ENCODE data around the gene SPTB. TPM values are rescaled to one million over a fixed set of nuclear protein-coding genes. Genes with fewer than 3 reads are reported as not detected.

The SPTB gene
- total RNA-seq, 1 experiment from 2014 or later, result 0.43 TPM

- no peak for DNase-seq (ENCODE audit: low spot score)
Measured at GRCh38 chr14:64736271-64737169, 143.2 kb downstream of the SPTB start.

GRCh38 chr14:64734990-64735389 lies 144.7 kb downstream of the SPTB start:
- Histone ChIP-seq H3K9me3 (ENCODE audit: low read depth, low read length, poor library complexity, severe bottlenecking) (no peaks in the 10 kb centered on the region), H3K36me3 (ENCODE audit: insufficient read depth, low read length, poor library complexity, severe bottlenecking) (peaks cover 33% of the 10 kb centered on the region), H3K27ac (ENCODE audit: low read depth, low read length, poor library complexity, severe bottlenecking) (no peak overlapping the region), H3K27me3 (replicated peaks; ENCODE audit: insufficient read depth, low read depth, low read length, poor library complexity) (no peaks in the 10 kb centered on the region), H3K4me3 (ENCODE audit: low read depth, low read length, poor library complexity, severe bottlenecking) (no peak overlapping the region), H3K4me1 (ENCODE audit: insufficient read depth, low read length, poor library complexity, severe bottlenecking) (no peaks in the 10 kb centered on the region)
- DNase-seq (ENCODE audit: low spot score), result no peak
- TF ChIP-seq, protein P1, sequence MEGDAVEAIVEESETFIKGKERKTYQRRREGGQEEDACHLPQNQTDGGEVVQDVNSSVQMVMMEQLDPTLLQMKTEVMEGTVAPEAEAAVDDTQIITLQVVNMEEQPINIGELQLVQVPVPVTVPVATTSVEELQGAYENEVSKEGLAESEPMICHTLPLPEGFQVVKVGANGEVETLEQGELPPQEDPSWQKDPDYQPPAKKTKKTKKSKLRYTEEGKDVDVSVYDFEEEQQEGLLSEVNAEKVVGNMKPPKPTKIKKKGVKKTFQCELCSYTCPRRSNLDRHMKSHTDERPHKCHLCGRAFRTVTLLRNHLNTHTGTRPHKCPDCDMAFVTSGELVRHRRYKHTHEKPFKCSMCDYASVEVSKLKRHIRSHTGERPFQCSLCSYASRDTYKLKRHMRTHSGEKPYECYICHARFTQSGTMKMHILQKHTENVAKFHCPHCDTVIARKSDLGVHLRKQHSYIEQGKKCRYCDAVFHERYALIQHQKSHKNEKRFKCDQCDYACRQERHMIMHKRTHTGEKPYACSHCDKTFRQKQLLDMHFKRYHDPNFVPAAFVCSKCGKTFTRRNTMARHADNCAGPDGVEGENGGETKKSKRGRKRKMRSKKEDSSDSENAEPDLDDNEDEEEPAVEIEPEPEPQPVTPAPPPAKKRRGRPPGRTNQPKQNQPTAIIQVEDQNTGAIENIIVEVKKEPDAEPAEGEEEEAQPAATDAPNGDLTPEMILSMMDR (conservative IDR thresholded peaks at IDR 0.05; ENCODE audit: low read depth, low read length), result no peak
- TF ChIP-seq EZH2 (IDR thresholded peaks at IDR 0.05; ENCODE audit: borderline replicate concordance, low read depth, low read length, poor library complexity, severe bottlenecking), result no peak
- ChIA-PET POLR2A (ENCODE audit: low non-redundant PET) (no interaction called here), CTCF (no interaction called here)
- intact Hi-C loops (cut with micrococcal nuclease; ENCODE audit: unreplicated experiment), result no loop called here
- no TSS peak for BruUV-seq (replicated peaks)

More at GRCh38 chr14:64736271-64737169, 143.2 kb downstream of the SPTB start:
- ChIA-PET CTCF (no interaction called here), POLR2A (ENCODE audit: low non-redundant PET) (no interaction called here)
- H3K4me1 ChIP-seq (ENCODE audit: insufficient read depth, low read length, poor library complexity, severe bottlenecking), result no peaks in the 10 kb centered on the region
- BruUV-seq (replicated peaks), result no TSS peak
- TF ChIP-seq, protein P1 (conservative IDR thresholded peaks at IDR 0.05; ENCODE audit: low read depth, low read length), result no peak
- TF ChIP-seq EZH2 (IDR thresholded peaks at IDR 0.05; ENCODE audit: borderline replicate concordance, low read depth, low read length, poor library complexity, severe bottlenecking), result no peak
- H3K9me3 ChIP-seq (ENCODE audit: low read depth, low read length, poor library complexity, severe bottlenecking), result no peaks in the 10 kb centered on the region
- H3K36me3 ChIP-seq (ENCODE audit: insufficient read depth, low read length, poor library complexity, severe bottlenecking), result peaks cover 35% of the 10 kb centered on the region
- H3K27me3 ChIP-seq (replicated peaks; ENCODE audit: insufficient read depth, low read depth, low read length, poor library complexity), result no peaks in the 10 kb centered on the region
- H3K4me3 ChIP-seq (ENCODE audit: low read depth, low read length, poor library complexity, severe bottlenecking), result no peak overlapping the region
- H3K27ac ChIP-seq (ENCODE audit: low read depth, low read length, poor library complexity, severe bottlenecking), result peak overlapping the region; percentile 5
- intact Hi-C loops (cut with micrococcal nuclease; ENCODE audit: unreplicated experiment), result no loop called here

DNA sequence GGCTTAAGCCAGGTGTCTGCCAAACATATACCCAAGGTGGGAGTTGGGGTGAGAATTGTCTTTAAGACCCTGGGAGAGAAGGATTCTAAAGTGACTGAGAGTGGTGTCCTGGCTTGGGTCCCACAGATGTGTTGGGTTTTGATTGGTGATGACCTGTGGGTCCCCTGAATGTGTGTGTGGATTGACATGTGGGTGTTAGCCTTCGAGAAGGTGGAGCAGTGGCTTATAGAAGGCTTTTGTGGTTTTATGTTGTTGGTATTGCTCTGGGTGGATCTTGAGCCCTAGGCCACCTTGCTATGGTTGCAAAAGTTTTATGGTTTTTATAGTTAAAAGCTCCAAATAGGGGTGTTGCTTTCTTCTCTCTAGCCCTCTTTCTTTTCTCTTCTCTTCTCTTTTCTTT lies 145.8 kb downstream of the SPTB start:
- no peak overlapping the region for H3K4me3 ChIP-seq (ENCODE audit: low read depth, low read length, poor library complexity, severe bottlenecking)
- no peaks in the 10 kb centered on the region for H3K27me3 ChIP-seq (replicated peaks; ENCODE audit: insufficient read depth, low read depth, low read length, poor library complexity)
- intact Hi-C loops (cut with micrococcal nuclease; ENCODE audit: unreplicated experiment), result no loop called here
- no peak overlapping the region for H3K27ac ChIP-seq (ENCODE audit: low read depth, low read length, poor library complexity, severe bottlenecking)
- no peak for DNase-seq (ENCODE audit: low spot score)
- no peaks in the 10 kb centered on the region for H3K4me1 ChIP-seq (ENCODE audit: insufficient read depth, low read length, poor library complexity, severe bottlenecking)
- TF ChIP-seq EZH2 (IDR thresholded peaks at IDR 0.05; ENCODE audit: borderline replicate concordance, low read depth, low read length, poor library complexity, severe bottlenecking), result no peak
- TF ChIP-seq, protein P1 (conservative IDR thresholded peaks at IDR 0.05; ENCODE audit: low read depth, low read length), result no peak
- H3K9me3 ChIP-seq (ENCODE audit: low read depth, low read length, poor library complexity, severe bottlenecking), result no peaks in the 10 kb centered on the region
- POLR2A ChIA-PET (ENCODE audit: low non-redundant PET), result no interaction called here
- H3K36me3 ChIP-seq (ENCODE audit: insufficient read depth, low read length, poor library complexity, severe bottlenecking), result peaks cover 33% of the 10 kb centered on the region
- CTCF ChIA-PET, result no interaction called here
- no TSS peak for BruUV-seq (replicated peaks)
